CD14-positive monocyte (primary cell): ENCODE results near the gene BTC. TPM values are rescaled to one million over a fixed set of nuclear protein-coding genes. Genes with fewer than 3 reads are reported as not detected.

ENCODE experiments used
- DNase-seq, 3 donors: peaks; one replicate each; pipeline ENCODE4 v3.0.0-alpha.2; 2011 to 2022
- H2AFZ ChIP-seq: 2 replicates; pipeline ENCODE4 v1.6.0; 2012; ENCODE audit warnings: mild to moderate bottlenecking, low read depth, low read length, inconsistent platforms; ENCODE audit not compliant: insufficient read depth, poor library complexity, severe bottlenecking
- H3K27ac ChIP-seq, 2 donors: 1 replicate in 1 of 2; 2 replicates in 1 of 2; pipeline ENCODE4 v1.5.1; 2012 to 2013; ENCODE audit warnings: low read length in 2 of 2, control low read depth in 1 of 2, inconsistent platforms in 1 of 2, low read depth in 1 of 2, mild to moderate bottlenecking in 1 of 2
- H3K27me3 ChIP-seq, 2 donors: one replicate each; pipeline versions ENCODE4 v1.6.0 to v1.6.1; 2011 to 2013; ENCODE audit warnings: low read length in 2 of 2; ENCODE audit not compliant: control insufficient read depth in 2 of 2, insufficient read depth in 2 of 2
- H3K36me3 ChIP-seq, 2 donors: replicated peaks in 1 of 2; 1 replicate in 1 of 2; 2 replicates in 1 of 2; pipeline versions ENCODE4 v1.5.1 to v1.6.1; 2012 to 2013; ENCODE audit warnings: low read length in 2 of 2, control low read depth in 1 of 2, inconsistent platforms in 1 of 2, mild to moderate bottlenecking in 1 of 2; ENCODE audit not compliant: insufficient read depth in 2 of 2, control insufficient read depth in 1 of 2
- H3K4me1 ChIP-seq, 2 donors: 1 replicate in 1 of 2; 2 replicates in 1 of 2; pipeline versions ENCODE4 v1.5.1 to v1.6.1; 2012 to 2013; ENCODE audit warnings: low read length in 2 of 2, control low read depth in 1 of 2, inconsistent platforms in 1 of 2, mild to moderate bottlenecking in 1 of 2, moderate library complexity in 1 of 2; ENCODE audit not compliant: insufficient read depth in 2 of 2, control insufficient read depth in 1 of 2
- H3K4me2 ChIP-seq: replicated peaks from 2 replicates; pipeline ENCODE3; 2012; ENCODE audit warnings: low read length, moderate library complexity, mild to moderate bottlenecking; ENCODE audit not compliant: poor library complexity, severe bottlenecking; ENCODE audit errors: extremely low read depth
- H3K4me3 ChIP-seq, 3 experiments: fragments of 200-600 bp in 1 of 3; sonication (generic) in 1 of 3; replicated peaks in 1 of 3; 1 replicate in 2 of 3; 2 replicates in 1 of 3; pipeline ENCODE4 v1.5.1; 2011 to 2013; ENCODE audit warnings: low read length in 3 of 3, mild to moderate bottlenecking in 3 of 3, control low read depth in 2 of 3, low read depth in 2 of 3, inconsistent platforms in 1 of 3, moderate library complexity in 1 of 3
- H3K79me2 ChIP-seq: 2 replicates; pipeline ENCODE4 v1.6.0; 2012; ENCODE audit warnings: mild to moderate bottlenecking, control low read depth, inconsistent platforms, low read length, moderate library complexity; ENCODE audit not compliant: insufficient read depth
- H3K9ac ChIP-seq: 2 replicates; pipeline ENCODE4 v1.6.0; 2017; ENCODE audit warnings: low read length, mild to moderate bottlenecking; ENCODE audit not compliant: insufficient read depth, poor library complexity, severe bottlenecking
- H3K9me3 ChIP-seq, 2 donors: replicated peaks in 1 of 2; 1 replicate in 1 of 2; 2 replicates in 1 of 2; pipeline versions ENCODE4 v1.5.1 to v1.6.1; 2012 to 2013; ENCODE audit warnings: low read length in 2 of 2, control low read depth in 1 of 2; ENCODE audit not compliant: control insufficient read depth in 1 of 2, insufficient read depth in 1 of 2
- H4K20me1 ChIP-seq: 2 replicates; pipeline ENCODE4 v1.6.0; 2012; ENCODE audit warnings: mild to moderate bottlenecking, low read length, control low read depth, moderate library complexity; ENCODE audit not compliant: insufficient read depth
- H3K27ac Mint-ChIP-seq, 7 donors: one replicate each; pipeline ENCODE4 v1.8.0; 2020; ENCODE audit warnings: mild to moderate bottlenecking in 7 of 7, mixed read lengths in 7 of 7, moderate library complexity in 6 of 7, inconsistent platforms in 2 of 7
- H3K27me3 Mint-ChIP-seq, 3 donors: one replicate each; pipeline ENCODE4 v1.8.0; 2021 to 2022; ENCODE audit warnings: low read depth in 3 of 3, mild to moderate bottlenecking in 3 of 3, mixed read lengths in 3 of 3, moderate library complexity in 3 of 3, inconsistent platforms in 1 of 3
- H3K36me3 Mint-ChIP-seq, 2 donors: one replicate each; pipeline ENCODE4 v1.8.0; 2020; ENCODE audit warnings: mixed read lengths in 2 of 2, inconsistent platforms in 1 of 2, mild to moderate bottlenecking in 1 of 2
- H3K4me1 Mint-ChIP-seq: one replicate; pipeline ENCODE4 v1.8.0; 2020; ENCODE audit warnings: mild to moderate bottlenecking, mixed read lengths
- H3K4me3 Mint-ChIP-seq, 2 donors: one replicate each; pipeline ENCODE4 v1.8.0; 2020; ENCODE audit warnings: mild to moderate bottlenecking in 2 of 2, mixed read lengths in 2 of 2, moderate library complexity in 1 of 2
- H3K9me3 Mint-ChIP-seq, 7 donors: one replicate each; pipeline ENCODE4 v1.8.0; 2020 to 2022; ENCODE audit warnings: mixed read lengths in 7 of 7, mild to moderate bottlenecking in 6 of 7, moderate library complexity in 6 of 7, inconsistent platforms in 2 of 7
- WGBS: methylation state at CpG from one replicate; pipeline ENCODE4 v1.1.5; 2013; ENCODE audit warnings: missing lambda C conversion rate; ENCODE audit not compliant: insufficient coverage; 5-methylcytosine and 5-hydroxymethylcytosine counted together
- intact Hi-C, 2 donors: fragments of 100-400 bp; cut with micrococcal nuclease; formaldehyde crosslinking; loops; one replicate each; pipeline versions ENCODE4 v1.15.0 to v1.15.1; 2023
- polyA plus RNA-seq, 3 donors: library from polyadenylated mRNA; depleted of rRNA in 1 of 3; unstranded in 2 of 3; stranded (reverse) in 1 of 3; fragments of 300-500 nt in 2 of 3; fragments of >200 nt in 1 of 3; fragmentation: Illumina TruSeq in 2 of 3; gene quantifications; 1 replicate in 2 of 3; 2 replicates in 1 of 3; pipeline ENCODE4 v1.2.3, GENCODE V29; 2012 to 2021
- TF ChIP-seq, protein P1 (sequence below): fragments of 200-600 bp; IDR thresholded peaks from one replicate; pipeline ENCODE4 v1.8.0; 2022; ENCODE audit warnings: antibody characterized with exemption, mild to moderate bottlenecking

The BTC gene
- polyA plus RNA-seq, 3 donors: not detected

DNA sequence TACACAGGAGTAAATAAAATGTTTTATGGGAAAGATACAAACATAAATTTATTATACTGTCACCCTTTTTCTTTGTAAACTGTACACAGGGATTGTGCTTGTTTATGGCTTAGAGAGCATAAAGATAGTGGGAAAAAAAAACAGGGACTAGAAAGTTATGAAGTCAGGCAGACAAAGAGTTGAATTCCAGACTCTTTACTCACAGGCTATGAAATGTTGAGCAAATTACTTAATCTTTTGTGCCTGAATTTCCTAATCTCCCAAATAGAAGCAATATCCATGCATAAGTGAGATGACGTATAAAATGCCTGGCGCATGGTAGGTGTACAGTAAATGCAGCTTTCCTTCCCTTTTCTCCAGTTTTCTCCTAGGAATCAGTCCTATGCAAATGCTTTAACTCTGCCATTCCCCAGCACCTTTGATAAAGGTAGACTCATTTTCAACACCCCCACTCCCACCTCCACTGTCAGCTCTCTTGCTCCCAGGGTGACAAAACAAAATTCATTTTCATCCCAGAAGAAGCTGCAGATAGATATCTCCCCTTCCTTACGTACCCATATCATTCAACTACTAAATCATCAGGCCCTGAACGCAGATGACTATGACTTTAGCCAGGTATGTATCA is 44.5 kb upstream of the BTC start:
- TF ChIP-seq, protein P1, sequence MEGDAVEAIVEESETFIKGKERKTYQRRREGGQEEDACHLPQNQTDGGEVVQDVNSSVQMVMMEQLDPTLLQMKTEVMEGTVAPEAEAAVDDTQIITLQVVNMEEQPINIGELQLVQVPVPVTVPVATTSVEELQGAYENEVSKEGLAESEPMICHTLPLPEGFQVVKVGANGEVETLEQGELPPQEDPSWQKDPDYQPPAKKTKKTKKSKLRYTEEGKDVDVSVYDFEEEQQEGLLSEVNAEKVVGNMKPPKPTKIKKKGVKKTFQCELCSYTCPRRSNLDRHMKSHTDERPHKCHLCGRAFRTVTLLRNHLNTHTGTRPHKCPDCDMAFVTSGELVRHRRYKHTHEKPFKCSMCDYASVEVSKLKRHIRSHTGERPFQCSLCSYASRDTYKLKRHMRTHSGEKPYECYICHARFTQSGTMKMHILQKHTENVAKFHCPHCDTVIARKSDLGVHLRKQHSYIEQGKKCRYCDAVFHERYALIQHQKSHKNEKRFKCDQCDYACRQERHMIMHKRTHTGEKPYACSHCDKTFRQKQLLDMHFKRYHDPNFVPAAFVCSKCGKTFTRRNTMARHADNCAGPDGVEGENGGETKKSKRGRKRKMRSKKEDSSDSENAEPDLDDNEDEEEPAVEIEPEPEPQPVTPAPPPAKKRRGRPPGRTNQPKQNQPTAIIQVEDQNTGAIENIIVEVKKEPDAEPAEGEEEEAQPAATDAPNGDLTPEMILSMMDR: no peak
- Histone ChIP-seq H4K20me1 (no peaks in the 10 kb centered on the region), H3K4me3 (no peak overlapping the region), H3K27ac (no peak overlapping the region), H3K4me2 (no peak overlapping the region), H3K36me3 (no peaks in the 10 kb centered on the region), H3K4me1 (no peaks in the 10 kb centered on the region), H3K9me3 (no peaks in the 10 kb centered on the region), H3K27me3 (no peaks in the 10 kb centered on the region), H3K79me2 (no peaks in the 10 kb centered on the region), H2AFZ (no peak overlapping the region), H3K9ac (no peak overlapping the region)
- no peak for DNase-seq
- intact Hi-C loops: no loop called here
- no CpG with 5 or more reads among the region's 4 CpGs for WGBS
- H3K27ac Mint-ChIP-seq: no peak overlapping the region
- peaks cover 0 to 5% (median 0%) of the 10 kb centered on the region in 7 donors for H3K9me3 Mint-ChIP-seq
- H3K36me3 Mint-ChIP-seq: no peaks in the 10 kb centered on the region
- no peaks in the 10 kb centered on the region for H3K4me1 Mint-ChIP-seq
- H3K27me3 Mint-ChIP-seq: peaks cover 0 to 4% (median 3%) of the 10 kb centered on the region in 3 donors
- H3K4me3 Mint-ChIP-seq: no peak overlapping the region

DNA sequence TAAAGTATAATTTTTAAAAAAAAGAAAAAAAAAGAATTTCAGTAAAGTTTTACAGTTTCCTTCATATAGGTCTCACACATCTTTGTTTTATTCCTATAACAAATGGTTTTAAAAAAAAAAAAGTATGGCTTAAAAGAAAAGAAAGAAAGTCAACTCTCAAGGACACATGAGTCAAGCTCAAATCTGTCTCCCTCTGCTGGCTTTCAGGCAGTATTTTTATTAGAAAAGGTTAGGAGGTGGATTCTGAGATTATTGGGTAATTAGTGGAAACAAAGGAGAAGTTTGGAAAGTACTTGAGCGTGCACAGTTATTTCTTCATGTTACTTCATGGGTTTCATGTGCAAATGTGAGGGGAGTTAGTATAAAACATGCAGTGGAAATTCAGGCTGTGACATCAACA is 36.6 kb upstream of the BTC start:
- no peaks in the 10 kb centered on the region for H3K4me1 ChIP-seq
- H2AFZ ChIP-seq: no peak overlapping the region
- no peak overlapping the region for H3K27ac Mint-ChIP-seq
- H4K20me1 ChIP-seq: no peaks in the 10 kb centered on the region
- intact Hi-C loops: no loop called here
- H3K36me3 ChIP-seq: no peaks in the 10 kb centered on the region
- no peak overlapping the region for H3K4me2 ChIP-seq
- no peaks in the 10 kb centered on the region for H3K27me3 ChIP-seq
- H3K4me1 Mint-ChIP-seq: no peaks in the 10 kb centered on the region
- H3K9me3 ChIP-seq: no peaks in the 10 kb centered on the region
- no peaks in the 10 kb centered on the region for H3K36me3 Mint-ChIP-seq
- peaks cover 7 to 28% (median 12%) of the 10 kb centered on the region in 7 donors for H3K9me3 Mint-ChIP-seq
- TF ChIP-seq, protein P1: no peak
- H3K9ac ChIP-seq: no peak overlapping the region
- WGBS: 57% methylated on average over 1 of the region's 1 CpG
- no peaks in the 10 kb centered on the region for H3K79me2 ChIP-seq
- DNase-seq: peak in 1 of 3 donors; percentile 4
- H3K27me3 Mint-ChIP-seq: no peaks in the 10 kb centered on the region
- H3K4me3 Mint-ChIP-seq: no peak overlapping the region
- no peak overlapping the region for H3K27ac ChIP-seq
- no peak overlapping the region for H3K4me3 ChIP-seq
